Gastroesophageal sphincter (tissue), 4 donors: ENCODE data around the gene RNF224. TPM values are rescaled to one million over a fixed set of nuclear protein-coding genes. Genes with fewer than 3 reads are reported as not detected.
"Not testable (repeated sequence)": the region's sequence is repeated elsewhere in the genome, so short reads cannot be mapped to it uniquely, and the experiment has no call there.

Experiments
- ATAC-seq: fragments of 150-250 bp; one replicate; pipeline ENCODE4 v1.9.1; 2016; ENCODE audit warnings: mild to moderate bottlenecking, moderate library complexity
- H3K27ac ChIP-seq, 4 donors: fragments of 200-600 bp; sonication (generic) in 3 of 4; 1 replicate in 3 of 4; 2 replicates in 1 of 4; pipeline ENCODE4 v1.5.1; 2016 to 2019
- H3K27me3 ChIP-seq: fragments of 200-600 bp; sonication (generic); one replicate; pipeline ENCODE4 v1.5.1; 2019
- H3K36me3 ChIP-seq, 2 donors: fragments of 200-600 bp; sonication (generic); one replicate each; pipeline ENCODE4 v1.5.1; 2019; ENCODE audit warnings: control low read depth in 1 of 2
- H3K4me1 ChIP-seq, 3 donors: fragments of 200-600 bp; sonication (generic); 1 replicate in 2 of 3; 2 replicates in 1 of 3; pipeline ENCODE4 v1.5.1; 2016 to 2019; ENCODE audit warnings: control low read depth in 2 of 3
- H3K4me3 ChIP-seq, 2 donors: fragments of 200-600 bp; sonication (generic); one replicate each; pipeline ENCODE4 v1.5.1; 2019; ENCODE audit warnings: mild to moderate bottlenecking in 1 of 2, moderate library complexity in 1 of 2
- H3K9me3 ChIP-seq, 3 donors: fragments of 200-600 bp; sonication (generic); one replicate each; pipeline ENCODE4 v1.5.1; 2017 to 2019; ENCODE audit warnings: control low read depth in 2 of 3
- CTCF ChIP-seq, 4 experiments: fragments of 200-600 bp in 2 of 4; fragments of 450-650 bp in 2 of 4; sonication (generic) in 1 of 4; IDR thresholded peaks; one replicate each; pipeline ENCODE4 v1.5.1; 2017 to 2019; ENCODE audit warnings: antibody characterized with exemption in 4 of 4, mild to moderate bottlenecking in 2 of 4, moderate library complexity in 2 of 4
- EP300 ChIP-seq: sonication (generic); formaldehyde crosslinking; IDR thresholded peaks from one replicate; pipeline ENCODE4 v1.6.1; 2017; ENCODE audit warnings: antibody characterized with exemption, mild to moderate bottlenecking
- POLR2A ChIP-seq, 2 donors: fragments of 450-650 bp; IDR thresholded peaks; one replicate each; pipeline ENCODE4 v1.6.1; 2017; ENCODE audit warnings: antibody characterized with exemption in 2 of 2, mild to moderate bottlenecking in 2 of 2, moderate library complexity in 1 of 2
- POLR2AphosphoS5 ChIP-seq: sonication (generic); formaldehyde crosslinking; IDR thresholded peaks from one replicate; pipeline ENCODE4 v1.6.1; 2017; ENCODE audit warnings: antibody characterized with exemption
- WGBS, 2 donors: methylation state at CpG; one replicate each; pipeline ENCODE4 v1.1.5; 2018; ENCODE audit warnings: low coverage in 1 of 2; 5-methylcytosine and 5-hydroxymethylcytosine counted together
- total RNA-seq, 4 donors: library from RNA; depleted of rRNA; stranded (reverse); fragments of >200 nt; gene quantifications; one replicate each; pipeline ENCODE4 v1.1.0, GENCODE V29; 2016

RNF224 gene
- total RNA-seq, 4 donors from 2014 or later, result 0.57 TPM; not detected in 3

GRCh38 chr9:137240318-137240840, 13.1 kb downstream of the RNF224 start:
- peak; percentile 29 to 53 for TF ChIP-seq POLR2A (IDR thresholded peaks at IDR 0.05)
- TF ChIP-seq POLR2AphosphoS5, result peak; percentile 12
- TF ChIP-seq EP300, result no peak
- TF ChIP-seq CTCF (IDR thresholded peaks at IDR 0.05), result peak in 1 of 4 experiments; percentile 18
- ATAC-seq, result peak; percentile 34
- WGBS, 2 donors, result no CpG with 5 or more reads among the region's 58 CpGs
- no peaks in the 10 kb centered on the region for H3K27me3 ChIP-seq
- peak overlapping the region; percentile 77 to 99 (median 96) for H3K27ac ChIP-seq
- H3K4me3 ChIP-seq, result peak overlapping the region; percentile 67 to 82
- H3K9me3 ChIP-seq, result no peaks in the 10 kb centered on the region
- H3K4me1 ChIP-seq, result peaks cover 0 to 87% (median 47%) of the 10 kb centered on the region in 3 donors
- H3K36me3 ChIP-seq, result peaks cover 0 to 22% of the 10 kb centered on the region in 2 donors

- peaks cover 0 to 81% (median 43%) of the 10 kb centered on the region in 3 donors for H3K4me1 ChIP-seq
Measured at GRCh38 chr9:137240841-137241489, 13.7 kb downstream of the RNF224 start, which contains the start of gene TUBB4B. TSS of gene TUBB4B (plus strand) at chr9:137241287. CDS start at chr9:137241361, 74 bp downstream.

GRCh38 chr9:137241490-137242268, 14.4 kb downstream of the RNF224 start:
- Histone ChIP-seq H3K36me3 (peaks cover 0 to 22% of the 10 kb centered on the region in 2 donors), H3K27me3 (no peaks in the 10 kb centered on the region), H3K27ac (peak overlapping the region; percentile 65 to 99 (median 97)), H3K9me3 (no peaks in the 10 kb centered on the region), H3K4me3 (peak overlapping the region; percentile 56 to 82), H3K4me1 (peaks cover 0 to 74% (median 36%) of the 10 kb centered on the region in 3 donors)
- ATAC-seq, result peak; percentile 56
- no CpG with 5 or more reads among the region's 83 CpGs for WGBS, 2 donors
- TF ChIP-seq POLR2AphosphoS5 (no peak), EP300 (no peak), CTCF (IDR thresholded peaks at IDR 0.05) (no peak), POLR2A (IDR thresholded peaks at IDR 0.05) (no peak)

More at GRCh38 chr9:137240841-137241489, 13.7 kb downstream of the RNF224 start, which contains the start of gene TUBB4B:
- WGBS, 2 donors, result 0% methylated on average over 15 of the region's 67 CpGs; no CpG with 5 or more reads in 1 of the 2 donors
- Histone ChIP-seq H3K27me3 (no peaks in the 10 kb centered on the region), H3K36me3 (peaks cover 0 to 22% of the 10 kb centered on the region in 2 donors), H3K9me3 (no peaks in the 10 kb centered on the region), H3K4me3 (peak within 1 kb of the TSS; percentile 67 to 82), H3K27ac (peak within 1 kb of the TSS; percentile 77 to 99 (median 97))
- peak; percentile 94 for ATAC-seq
- TF ChIP-seq CTCF (IDR thresholded peaks at IDR 0.05) (peak in 2 of 4 experiments; percentile 11 to 22), POLR2AphosphoS5 (peak; percentile 100), EP300 (no peak), POLR2A (IDR thresholded peaks at IDR 0.05) (peak; percentile 100)

- Histone ChIP-seq H3K27ac (peak overlapping the region in 3 of 4 donors; percentile 95 to 99 (median 99)), H3K9me3 (no peaks in the 10 kb centered on the region), H3K4me1 (peaks cover 0 to 65% (median 33%) of the 10 kb centered on the region in 3 donors), H3K27me3 (no peaks in the 10 kb centered on the region), H3K36me3 (peaks cover 0 to 22% of the 10 kb centered on the region in 2 donors), H3K4me3 (peak overlapping the region; percentile 56 to 82)
- ATAC-seq, result no peak
- WGBS, 2 donors, result 43% methylated on average over 5 of the region's 36 CpGs; no CpG with 5 or more reads in 1 of the 2 donors
- no peak for TF ChIP-seq CTCF (IDR thresholded peaks at IDR 0.05)
Measured at GRCh38 chr9:137242269-137243203, 15.2 kb downstream of the RNF224 start.

GRCh38 chr9:137243266-137243625, 15.9 kb downstream of the RNF224 start:
- H3K4me3 ChIP-seq, H3K9me3 ChIP-seq, ATAC-seq, H3K27me3 ChIP-seq: not testable (repeated sequence)
- H3K36me3 ChIP-seq, result peaks cover 0 to 22% of the 10 kb centered on the region in 2 donors
- H3K4me1 ChIP-seq, result peaks cover 0 to 58% (median 33%) of the 10 kb centered on the region in 3 donors
- H3K27ac ChIP-seq, result peak overlapping the region in 3 of 4 donors; percentile 4 to 99 (median 99)
- 84% methylated on average over 3 of the region's 18 CpGs; no CpG with 5 or more reads in 1 of the 2 donors for WGBS, 2 donors
